IPS DF 6.9 (cell line): ENCODE measurements around the gene HOXB2.
"Not testable (repeated sequence)": the region's sequence is repeated elsewhere in the genome, so short reads cannot be mapped to it uniquely, and the experiment has no call there.

ENCODE experiments used
- DNase-seq: peaks from one replicate; pipeline ENCODE4 v3.0.0-alpha.2; 2013; ENCODE audit warnings: low read depth, low spot score
- H3K27ac ChIP-seq: one replicate; pipeline ENCODE4 v1.5.1; 2013; ENCODE audit warnings: low read length, control low read depth
- H3K27me3 ChIP-seq: 2 replicates; pipeline ENCODE4 v1.6.1; 2013; ENCODE audit warnings: mild to moderate bottlenecking, low read length; ENCODE audit not compliant: control insufficient read depth, insufficient read depth
- H3K36me3 ChIP-seq: 2 replicates; pipeline ENCODE4 v1.6.1; 2013; ENCODE audit warnings: low read length; ENCODE audit not compliant: control insufficient read depth, insufficient read depth
- H3K4me1 ChIP-seq: 2 replicates; pipeline ENCODE4 v1.6.1; 2013; ENCODE audit warnings: low read length; ENCODE audit not compliant: control insufficient read depth, insufficient read depth
- H3K4me3 ChIP-seq: 2 replicates; pipeline ENCODE4 v1.5.1; 2013; ENCODE audit warnings: mild to moderate bottlenecking, low read length
- H3K9me3 ChIP-seq: 2 replicates; pipeline ENCODE4 v1.6.1; 2013; ENCODE audit warnings: low read length, inconsistent platforms; ENCODE audit not compliant: control insufficient read depth, insufficient read depth
- WGBS: extraction: QIAGEN DNeasy Blood & Tissue Kit; methylation state at CpG from one replicate; pipeline ENCODE4 v1.1.7; 2013; ENCODE audit warnings: mixed read lengths, missing lambda C conversion rate; ENCODE audit not compliant: insufficient read length, insufficient coverage; 5-methylcytosine and 5-hydroxymethylcytosine counted together

The HOXB2 gene

GRCh38 chr17:48513097-48513496 lies 31.8 kb downstream of the HOXB2 start:
- H3K4me1 ChIP-seq: peaks cover 1% of the 10 kb centered on the region; the same call in 1 of the 2 replicates
- no peak overlapping the region for H3K4me3 ChIP-seq
- DNase-seq: no peak
- no peaks in the 10 kb centered on the region for H3K27me3 ChIP-seq
- H3K36me3 ChIP-seq: no peaks in the 10 kb centered on the region
- WGBS: no CpG with 5 or more reads among the region's 7 CpGs
- H3K27ac ChIP-seq: no peak overlapping the region
- H3K9me3 ChIP-seq: no peaks in the 10 kb centered on the region

GRCh38 chr17:48510761-48511604 lies 33.9 kb downstream of the HOXB2 start:
- Histone ChIP-seq H3K27me3 (no peaks in the 10 kb centered on the region), H3K4me1 (no peaks in the 10 kb centered on the region), H3K9me3 (no peaks in the 10 kb centered on the region), H3K36me3 (no peaks in the 10 kb centered on the region), H3K4me3 (no peak overlapping the region), H3K27ac (no peak overlapping the region)
- WGBS: 100% methylated on average over 1 of the region's 7 CpGs
- no peak for DNase-seq

GRCh38 chr17:48510381-48510760 lies 34.5 kb downstream of the HOXB2 start:
- DNase-seq: no peak
- Histone ChIP-seq H3K27ac (no peak overlapping the region), H3K36me3 (no peaks in the 10 kb centered on the region), H3K4me3 (no peak overlapping the region), H3K9me3 (no peaks in the 10 kb centered on the region), H3K4me1 (no peaks in the 10 kb centered on the region), H3K27me3 (no peaks in the 10 kb centered on the region)
- WGBS: no CpG with 5 or more reads among the region's 2 CpGs

- not testable (repeated sequence) for H3K27ac ChIP-seq, H3K36me3 ChIP-seq, DNase-seq, H3K4me3 ChIP-seq, H3K4me1 ChIP-seq, H3K9me3 ChIP-seq, H3K27me3 ChIP-seq
- WGBS: no CpG with 5 or more reads among the region's 7 CpGs
Measured at GRCh38 chr17:48509708-48510107, 35.2 kb downstream of the HOXB2 start.

GRCh38 chr17:48506246-48506645 lies 38.7 kb downstream of the HOXB2 start:
- H3K4me3 ChIP-seq: no peak overlapping the region
- H3K36me3 ChIP-seq: no peaks in the 10 kb centered on the region
- H3K4me1 ChIP-seq: no peaks in the 10 kb centered on the region
- no peak overlapping the region for H3K27ac ChIP-seq
- no peak for DNase-seq
- no peaks in the 10 kb centered on the region for H3K9me3 ChIP-seq
- WGBS: no CpG with 5 or more reads among the region's 5 CpGs
- peaks cover 2% of the 10 kb centered on the region; the same call in 1 of the 2 replicates for H3K27me3 ChIP-seq

- DNase-seq: no peak
- Histone ChIP-seq H3K27me3 (peaks cover 2% of the 10 kb centered on the region; the same call in 1 of the 2 replicates), H3K36me3 (no peaks in the 10 kb centered on the region), H3K27ac (no peak overlapping the region), H3K9me3 (no peaks in the 10 kb centered on the region), H3K4me1 (no peaks in the 10 kb centered on the region), H3K4me3 (no peak overlapping the region)
- WGBS: no CpG with 5 or more reads among the region's 1 CpG
Measured at GRCh38 chr17:48505788-48506187, 39.1 kb downstream of the HOXB2 start.

GRCh38 chr17:48504953-48505352 lies 40.0 kb downstream of the HOXB2 start:
- no peaks in the 10 kb centered on the region for H3K4me1 ChIP-seq
- H3K4me3 ChIP-seq: no peak overlapping the region
- no peak for DNase-seq
- H3K27me3 ChIP-seq: peaks cover 2% of the 10 kb centered on the region; the same call in 1 of the 2 replicates
- no peaks in the 10 kb centered on the region for H3K36me3 ChIP-seq
- WGBS: no CpG with 5 or more reads among the region's 2 CpGs
- H3K9me3 ChIP-seq: no peaks in the 10 kb centered on the region
- H3K27ac ChIP-seq: no peak overlapping the region

GRCh38 chr17:48503747-48504146 lies 41.2 kb downstream of the HOXB2 start:
- H3K9me3 ChIP-seq: no peaks in the 10 kb centered on the region

GRCh38 chr17:48502901-48503300 lies 42.0 kb downstream of the HOXB2 start:
- H3K9me3 ChIP-seq: no peaks in the 10 kb centered on the region
- H3K4me3 ChIP-seq: no peak overlapping the region
- DNase-seq: no peak
- H3K36me3 ChIP-seq: no peaks in the 10 kb centered on the region
- peaks cover 2% of the 10 kb centered on the region; the same call in 1 of the 2 replicates for H3K27me3 ChIP-seq
- H3K27ac ChIP-seq: no peak overlapping the region
- WGBS: no CpG with 5 or more reads among the region's 4 CpGs
- no peaks in the 10 kb centered on the region for H3K4me1 ChIP-seq

More at GRCh38 chr17:48503747-48504146, 41.2 kb downstream of the HOXB2 start:
- no peak overlapping the region for H3K4me3 ChIP-seq
- H3K27me3 ChIP-seq: peaks cover 2% of the 10 kb centered on the region; the same call in 1 of the 2 replicates
- WGBS: no CpG with 5 or more reads among the region's 5 CpGs
- no peaks in the 10 kb centered on the region for H3K36me3 ChIP-seq
- no peaks in the 10 kb centered on the region for H3K4me1 ChIP-seq
- no peak for DNase-seq
- H3K27ac ChIP-seq: no peak overlapping the region

- no CpG with 5 or more reads among the region's 2 CpGs for WGBS
- H3K27me3 ChIP-seq: peaks cover 2% of the 10 kb centered on the region; the same call in 1 of the 2 replicates
Measured at GRCh38 chr17:48502312-48502711, 42.6 kb downstream of the HOXB2 start.

More at GRCh38 chr17:48502312-48502711, 42.6 kb downstream of the HOXB2 start:
- no peak overlapping the region for H3K4me3 ChIP-seq
- no peak for DNase-seq
- no peak overlapping the region for H3K27ac ChIP-seq
- no peaks in the 10 kb centered on the region for H3K36me3 ChIP-seq
- no peaks in the 10 kb centered on the region for H3K4me1 ChIP-seq
- no peaks in the 10 kb centered on the region for H3K9me3 ChIP-seq
